Hippocampal formation (tissue), 2 donors: ENCODE data around the gene VIPR2.

Experiments
- DNase-seq, 2 donors: peaks; one replicate each; lab custom pipeline; 2025; lab: John Stamatoyannopoulos, UW

Gene VIPR2

GRCh38 chr7:159024280-159024951 lies 120.3 kb downstream of the VIPR2 start:
- DNase-seq = no peak

GRCh38 chr7:159023746-159024145 lies 120.9 kb downstream of the VIPR2 start:
- no peak for DNase-seq

GRCh38 chr7:159023206-159023605 lies 121.5 kb downstream of the VIPR2 start:
- DNase-seq = no peak

- no peak for DNase-seq
These were observed 122.3 kb downstream of the VIPR2 start for GRCh38 chr7:159022238-159022993.

- no peak for DNase-seq
These were observed 123.7 kb downstream of the VIPR2 start for GRCh38 chr7:159020987-159021386.

GRCh38 chr7:159019111-159019510 lies 125.6 kb downstream of the VIPR2 start:
- no peak for DNase-seq

GRCh38 chr7:159017741-159018140 lies 126.9 kb downstream of the VIPR2 start:
- DNase-seq = no peak

- no peak for DNase-seq
These were observed 127.5 kb downstream of the VIPR2 start for GRCh38 chr7:159017210-159017609.

GRCh38 chr7:159016591-159016990 lies 128.1 kb downstream of the VIPR2 start:
- no peak for DNase-seq

- peak in 1 of 2 donors; percentile 16 for DNase-seq
These were observed 128.9 kb downstream of the VIPR2 start for GRCh38 chr7:159015454-159016410.

- DNase-seq = no peak
These were observed 129.6 kb downstream of the VIPR2 start for GRCh38 chr7:159015081-159015453.

GRCh38 chr7:159014297-159015062 lies 130.2 kb downstream of the VIPR2 start:
- DNase-seq = no peak

- no peak for DNase-seq
These were observed 130.8 kb downstream of the VIPR2 start for GRCh38 chr7:159013825-159014289.

- no peak for DNase-seq
These were observed 131.4 kb downstream of the VIPR2 start for GRCh38 chr7:159013181-159013690.

- DNase-seq = peak; percentile 22 to 53
These were observed 132.2 kb downstream of the VIPR2 start for GRCh38 chr7:159012353-159013069.

- DNase-seq = no peak
These were observed 133.0 kb downstream of the VIPR2 start for GRCh38 chr7:159011722-159012022.

GRCh38 chr7:159010937-159011721 lies 133.5 kb downstream of the VIPR2 start:
- no peak for DNase-seq

GRCh38 chr7:159010411-159010810 lies 134.3 kb downstream of the VIPR2 start:
- DNase-seq = no peak

GRCh38 chr7:159009951-159010350 lies 134.7 kb downstream of the VIPR2 start:
- DNase-seq = no peak

GRCh38 chr7:159008417-159008816 lies 136.2 kb downstream of the VIPR2 start:
- DNase-seq = no peak
